ENCODE data around the gene CYP3A5.
"Not testable (repeated sequence)": the region's sequence is repeated elsewhere in the genome, so short reads cannot be mapped to it uniquely, and the experiment has no call there.

Gene CYP3A5
- long read RNA-seq, partial matches to known transcripts, result 0 of 14 reads
- long read RNA-seq, other reads (novel, unspliced or antisense), result 14 of 14 reads

DNA sequence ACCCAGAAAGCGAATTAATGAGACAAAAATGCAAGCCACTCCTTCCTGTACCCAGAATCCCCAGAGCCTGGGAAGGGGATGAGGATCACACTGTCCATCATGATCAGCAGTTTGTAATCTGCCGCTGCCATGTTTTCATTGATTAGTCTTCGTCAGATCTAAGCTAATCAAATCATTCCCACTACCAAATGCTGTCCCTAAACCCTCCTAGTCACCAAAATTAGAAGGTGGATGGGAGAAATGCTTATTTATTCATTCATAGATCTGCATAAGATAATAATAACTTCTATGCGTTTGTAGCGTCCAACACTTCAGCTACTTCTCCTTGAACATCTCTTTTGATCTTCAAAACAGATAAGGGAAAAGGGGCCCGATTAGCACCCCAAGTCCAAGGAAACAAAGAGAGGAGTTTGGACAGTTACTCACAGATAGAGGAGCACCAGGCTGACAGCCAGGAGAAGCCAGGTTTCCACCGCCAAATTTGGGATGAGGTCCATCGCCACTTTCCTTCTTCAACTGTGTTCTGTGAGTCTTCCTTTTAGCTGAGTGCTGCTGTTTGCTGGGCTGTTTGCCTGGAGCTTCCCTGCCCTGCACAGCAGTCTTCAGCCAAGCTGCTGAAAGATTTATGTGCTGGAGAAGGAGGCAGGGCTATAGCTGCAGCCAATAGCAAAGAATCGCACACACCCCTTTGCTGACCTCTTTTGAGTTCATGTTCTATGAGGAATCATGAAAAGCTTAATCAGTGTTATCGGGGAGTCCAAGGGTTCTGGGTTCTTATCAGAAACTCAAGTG lies at the start of gene CYP3A5:
TSS of gene CYP3A5 (minus strand) at position 597 of the 792 bp plus-strand sequence. CDS start at position 497, 100 bp downstream.
- no peak within 1 kb of the TSS for H3K4me3 ChIP-seq (replicated peaks; ENCODE audit: insufficient read depth, low read length)
- no peaks in the 10 kb centered on the region for H3K27me3 ChIP-seq (ENCODE audit: insufficient read depth, poor library complexity, severe bottlenecking)
- H3K27ac ChIP-seq (replicated peaks), result no peak within 1 kb of the TSS
- TF ChIP-seq REST (IDR thresholded peaks at IDR 0.05; ENCODE audit: insufficient replicate concordance, low read depth), result no peak
- no peak for TF ChIP-seq POLR2AphosphoS5 (IDR thresholded peaks at IDR 0.05; ENCODE audit: low read depth)
- no peak for TF ChIP-seq GABPA (IDR thresholded peaks at IDR 0.05; ENCODE audit: low read depth)
- no peak for TF ChIP-seq SPI1 (IDR thresholded peaks at IDR 0.05; ENCODE audit: borderline replicate concordance, low read depth)
- no peak for TF ChIP-seq CTCF (IDR thresholded peaks at IDR 0.05; ENCODE audit: insufficient read depth, low read length)
- DNase-seq (ENCODE audit: low read depth in 1 of 2, low spot score in 1 of 2), result no peak

- TF ChIP-seq POLR2AphosphoS5 (IDR thresholded peaks at IDR 0.05; ENCODE audit: low read depth) (no peak), REST (IDR thresholded peaks at IDR 0.05; ENCODE audit: insufficient replicate concordance, low read depth) (no peak), CTCF (IDR thresholded peaks at IDR 0.05; ENCODE audit: insufficient read depth, low read length) (no peak), SPI1 (IDR thresholded peaks at IDR 0.05; ENCODE audit: borderline replicate concordance, low read depth) (no peak)
- H3K27ac ChIP-seq (replicated peaks), result no peak overlapping the region
- no peaks in the 10 kb centered on the region for H3K27me3 ChIP-seq (ENCODE audit: insufficient read depth, poor library complexity, severe bottlenecking)
- no peak overlapping the region for H3K4me3 ChIP-seq (replicated peaks; ENCODE audit: insufficient read depth, low read length)
- no peak for DNase-seq (ENCODE audit: low read depth in 1 of 2, low spot score in 1 of 2)
These were observed 48.8 kb upstream of the CYP3A5 start for GRCh38 chr7:99728615-99729014.

DNA sequence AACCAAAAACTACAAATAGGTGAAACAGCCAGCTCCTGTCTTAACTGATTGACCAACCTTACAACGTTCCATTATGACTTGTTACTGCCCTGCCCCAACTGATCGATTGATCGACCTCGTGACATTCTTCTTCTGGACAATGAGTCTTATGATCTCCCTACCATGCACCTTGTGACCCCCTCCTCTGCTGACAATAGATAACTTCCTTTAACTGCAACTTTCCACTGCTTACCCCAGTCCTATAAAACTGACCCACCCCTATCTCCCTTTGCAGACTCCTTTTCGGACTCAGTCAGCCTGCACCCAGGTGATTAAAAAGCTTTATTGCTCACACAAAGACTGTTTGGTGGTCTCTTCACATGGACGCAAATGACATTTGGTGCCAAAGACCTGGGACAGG lies 43.4 kb upstream of the CYP3A5 start:
- not testable (repeated sequence) for H3K27me3 ChIP-seq (ENCODE audit: insufficient read depth, poor library complexity, severe bottlenecking); DNase-seq (ENCODE audit: low read depth in 1 of 2, low spot score in 1 of 2); H3K4me3 ChIP-seq (replicated peaks; ENCODE audit: insufficient read depth, low read length); H3K27ac ChIP-seq (replicated peaks)

DNA sequence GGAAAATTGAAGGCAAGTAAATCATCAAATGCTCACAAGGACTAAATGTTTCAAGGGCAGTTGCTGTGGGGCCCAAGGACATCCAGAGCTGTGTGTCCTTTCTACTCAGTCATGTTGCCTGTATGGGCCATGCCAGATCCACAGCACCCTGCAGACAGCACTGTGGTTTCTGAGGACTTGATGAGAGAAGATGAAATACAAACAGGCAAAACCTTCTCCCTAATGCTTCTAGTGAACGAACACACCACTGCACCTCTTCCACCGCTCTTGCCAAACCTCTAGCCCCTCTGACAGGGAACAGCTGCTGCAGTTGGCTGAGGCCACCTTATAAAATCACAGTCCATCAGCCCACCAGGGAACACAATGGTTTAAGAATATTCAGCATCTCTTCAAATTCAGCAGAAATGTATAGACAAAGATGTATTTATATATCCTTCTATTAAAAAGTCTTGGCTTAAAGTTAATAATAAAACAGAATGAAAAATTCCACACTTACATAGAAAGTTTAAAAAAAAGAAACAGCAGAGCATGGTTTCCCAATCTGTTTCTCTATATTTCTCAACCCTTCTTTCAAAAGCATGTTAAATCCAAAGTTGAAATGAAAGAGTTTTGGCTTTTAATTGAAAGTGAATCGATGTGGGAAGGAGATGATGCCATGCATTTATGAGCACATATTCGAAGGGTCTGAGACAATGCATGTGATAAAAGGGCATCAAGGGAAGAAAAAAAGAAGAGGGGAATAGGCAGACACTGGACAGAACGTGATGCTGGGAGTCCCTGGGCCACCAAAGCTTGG lies 41.2 kb upstream of the CYP3A5 start:
- Histone ChIP-seq H3K27me3 (ENCODE audit: insufficient read depth, poor library complexity, severe bottlenecking) (no peaks in the 10 kb centered on the region), H3K27ac (replicated peaks) (no peak overlapping the region), H3K4me3 (replicated peaks; ENCODE audit: insufficient read depth, low read length) (no peak overlapping the region)
- TF ChIP-seq CTCF (IDR thresholded peaks at IDR 0.05; ENCODE audit: insufficient read depth, low read length) (no peak), GABPA (IDR thresholded peaks at IDR 0.05; ENCODE audit: low read depth) (no peak), SPI1 (IDR thresholded peaks at IDR 0.05; ENCODE audit: borderline replicate concordance, low read depth) (no peak), POLR2AphosphoS5 (IDR thresholded peaks at IDR 0.05; ENCODE audit: low read depth) (no peak), REST (IDR thresholded peaks at IDR 0.05; ENCODE audit: insufficient replicate concordance, low read depth) (no peak)
- no peak for DNase-seq (ENCODE audit: low read depth in 1 of 2, low spot score in 1 of 2)
